T1000 (cell line): ENCODE measurements around the gene THOC6.
A peak's percentile ranks its signal among the peaks of the same experiment; 100 is the strongest.

ENCODE experiments used
- DNase-seq: peaks from one replicate; lab custom pipeline; 2025; ENCODE audit warnings: mixed read lengths; lab: John Stamatoyannopoulos, UW

The THOC6 gene

DNA sequence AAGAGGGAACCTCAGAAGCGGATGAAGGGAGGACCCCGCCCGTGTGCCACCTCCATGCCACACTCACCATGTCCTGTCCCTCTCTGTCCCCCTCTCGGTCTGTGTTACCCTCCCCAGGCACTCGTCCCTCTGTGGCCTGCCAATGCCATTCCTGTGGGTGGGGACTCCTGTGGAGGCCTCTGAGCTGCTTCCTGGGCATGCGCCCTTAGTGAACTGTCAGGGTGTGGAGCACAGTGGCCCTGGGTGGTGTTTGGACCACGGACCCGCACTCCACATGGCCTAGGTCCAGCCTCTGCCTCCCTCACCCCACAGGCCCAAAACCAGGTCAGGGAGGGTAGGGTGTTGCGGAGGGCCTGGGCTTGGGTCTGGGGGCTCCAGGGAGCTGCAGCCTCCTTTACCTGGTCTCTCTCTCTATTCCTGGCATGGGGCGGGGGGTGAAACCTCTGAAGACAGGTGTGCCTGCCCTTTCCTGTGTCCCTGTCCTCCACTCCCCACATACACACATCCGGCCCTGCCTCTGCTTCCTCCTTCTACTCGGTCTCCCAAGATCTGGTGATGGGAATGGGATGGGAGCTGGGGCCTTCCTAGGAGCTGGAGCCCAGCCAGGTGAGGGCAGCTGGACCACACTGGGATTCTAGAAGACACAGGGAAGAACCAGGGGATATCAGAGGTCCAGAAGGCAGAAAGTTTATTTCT, 32.1 kb upstream of the THOC6 start:
- DNase-seq: no peak

DNA sequence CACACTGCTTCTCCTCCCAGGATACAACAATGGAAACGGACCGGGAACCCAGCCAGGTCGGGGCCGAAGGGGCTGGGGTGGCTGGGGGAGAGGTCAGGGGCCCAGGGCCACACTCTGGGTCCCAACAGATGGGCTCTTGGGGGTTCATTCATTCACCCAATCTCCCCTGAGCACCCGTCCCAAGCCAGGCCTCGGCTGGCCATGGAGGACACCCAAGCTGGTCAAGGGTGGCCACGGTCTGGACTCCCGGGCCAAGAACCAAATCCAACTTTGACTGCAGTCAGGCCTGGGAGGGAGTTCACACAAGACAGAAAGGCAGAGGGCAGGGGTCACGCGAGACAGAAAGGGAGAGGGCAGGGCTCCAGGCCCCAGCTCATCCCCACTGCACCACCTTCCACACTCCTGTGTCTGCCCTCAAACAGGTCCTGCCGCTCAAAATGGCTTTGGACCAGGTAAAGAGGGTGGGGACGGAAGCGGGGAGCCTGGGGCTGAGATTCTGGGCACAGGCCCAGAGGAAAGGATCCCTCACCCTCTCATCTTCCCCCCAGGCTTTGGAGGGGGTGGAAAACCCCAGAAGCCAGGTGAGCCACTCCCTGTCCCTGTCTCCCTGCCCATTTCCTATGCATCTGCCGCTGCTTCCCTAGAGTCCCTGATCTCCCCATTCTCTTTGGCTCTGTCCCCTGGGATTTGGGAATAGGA, 31.3 kb upstream of the THOC6 start:
- no peak for DNase-seq

DNA sequence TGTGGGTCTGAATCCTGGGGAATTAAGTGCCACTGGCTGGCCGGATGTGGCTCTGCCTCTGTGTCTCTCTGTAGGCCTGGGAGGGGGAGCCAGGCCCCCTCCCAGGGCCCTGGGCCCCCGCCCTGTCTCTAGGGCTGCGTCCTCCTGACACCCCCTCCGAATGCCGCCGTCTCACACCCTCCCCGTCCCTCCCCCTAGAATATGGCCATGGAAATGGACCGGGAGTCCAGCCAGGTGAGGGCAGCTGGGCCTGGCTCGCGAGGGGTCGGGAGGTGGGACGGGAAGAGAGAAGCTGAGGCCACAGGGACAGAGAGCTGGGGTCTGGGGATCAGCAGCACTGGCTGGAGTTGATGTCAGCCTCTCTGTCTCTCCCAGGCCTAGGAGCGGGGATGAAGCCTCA, 27.5 kb upstream of the THOC6 start:
- no peak for DNase-seq

DNA sequence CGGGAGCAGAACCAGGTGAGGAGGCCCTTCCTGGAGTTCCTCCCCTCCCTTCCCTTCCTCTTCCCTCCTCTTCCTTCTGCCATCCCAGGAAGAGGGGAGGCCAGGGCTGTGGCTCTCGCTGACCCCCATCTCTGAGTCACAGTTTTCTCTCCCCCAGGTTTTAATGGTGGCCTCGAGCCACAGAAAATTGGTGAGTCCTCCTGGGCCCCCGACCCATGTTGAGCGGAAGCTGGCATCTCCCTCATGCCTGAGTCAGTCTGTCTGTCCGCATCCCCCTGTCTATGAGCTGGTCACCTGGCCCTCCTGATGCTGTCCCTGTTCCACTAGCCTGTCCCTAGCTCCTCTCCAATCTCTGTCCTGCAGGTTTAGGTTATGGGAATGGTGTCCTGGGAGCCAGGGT, 23.9 kb upstream of the THOC6 start:
- DNase-seq: no peak

DNA sequence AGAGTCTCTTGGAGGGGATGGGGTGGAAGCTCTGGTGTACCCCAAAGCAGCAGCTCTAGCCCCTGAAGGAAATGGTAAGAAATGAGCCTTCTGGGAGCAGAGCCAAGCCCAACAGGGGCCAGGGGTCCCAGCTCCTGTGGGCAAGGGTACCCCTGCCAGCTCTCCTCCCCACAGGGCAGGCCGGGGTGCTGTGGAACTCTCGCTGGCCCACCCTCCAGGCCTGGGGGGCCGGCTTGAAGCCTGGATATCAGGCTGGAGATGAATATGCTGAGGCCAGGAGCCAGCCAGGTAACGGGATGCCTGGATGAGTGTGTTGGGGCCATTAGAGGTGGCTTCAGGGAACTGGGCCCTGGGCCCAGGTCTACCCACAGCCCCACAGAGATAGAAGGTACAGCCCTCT, 23.3 kb upstream of the THOC6 start:
- DNase-seq: no peak

DNA sequence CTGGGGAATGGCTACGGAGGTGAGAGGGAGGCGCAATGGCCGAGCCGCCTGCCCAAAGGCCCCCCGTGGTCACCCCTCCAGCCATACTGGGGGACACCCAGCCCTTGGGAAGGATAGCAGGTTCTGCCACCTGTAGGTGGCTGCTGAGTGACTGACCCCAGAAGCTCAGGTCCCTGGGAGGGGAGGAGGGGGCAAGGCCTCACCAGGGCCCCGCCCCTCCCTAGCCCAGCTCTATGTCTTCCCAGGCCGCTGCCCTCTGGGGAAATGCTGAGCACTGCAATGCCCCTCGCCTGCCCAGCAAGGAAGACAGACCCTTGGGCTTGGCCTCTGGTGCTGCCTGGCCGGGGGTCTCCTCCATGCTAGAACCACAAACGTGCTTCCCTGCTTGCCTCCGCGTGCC, 22.5 kb upstream of the THOC6 start:
- DNase-seq: no peak

DNA sequence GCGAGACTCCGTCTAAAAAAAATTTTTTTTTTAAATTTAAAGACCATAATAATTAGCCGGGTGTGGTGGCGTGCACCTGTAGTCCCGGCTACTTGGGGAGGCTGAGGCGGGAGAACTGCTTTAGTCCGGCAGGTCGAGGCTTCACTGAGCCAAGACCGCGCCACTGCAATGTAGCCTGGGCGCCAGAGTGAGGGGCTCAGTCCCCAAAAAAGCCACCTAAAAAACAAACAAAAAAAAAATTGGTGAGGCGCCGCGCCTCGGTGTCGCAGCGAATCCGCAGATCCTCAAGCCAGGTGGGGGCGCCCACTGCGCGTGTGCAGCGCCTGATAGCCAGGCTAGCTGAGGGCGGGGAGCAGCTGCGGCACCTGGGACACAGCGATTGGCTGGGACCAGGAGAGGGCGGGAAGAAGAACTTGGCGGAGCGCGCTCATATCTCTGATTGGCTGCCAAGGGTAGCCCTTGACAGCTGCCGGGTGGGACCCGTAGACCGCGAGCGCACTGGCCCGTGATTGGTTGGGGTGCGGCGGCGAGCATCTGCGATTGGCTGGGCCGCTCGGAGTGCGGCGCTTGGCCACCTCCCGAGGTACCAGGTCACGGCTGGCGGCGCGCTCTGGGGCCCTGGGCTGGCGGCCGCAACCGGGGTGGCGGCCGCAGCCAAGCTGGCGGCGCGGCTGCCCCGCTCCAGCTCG, 20.1 kb upstream of the THOC6 start:
- DNase-seq: peak; percentile 96

DNA sequence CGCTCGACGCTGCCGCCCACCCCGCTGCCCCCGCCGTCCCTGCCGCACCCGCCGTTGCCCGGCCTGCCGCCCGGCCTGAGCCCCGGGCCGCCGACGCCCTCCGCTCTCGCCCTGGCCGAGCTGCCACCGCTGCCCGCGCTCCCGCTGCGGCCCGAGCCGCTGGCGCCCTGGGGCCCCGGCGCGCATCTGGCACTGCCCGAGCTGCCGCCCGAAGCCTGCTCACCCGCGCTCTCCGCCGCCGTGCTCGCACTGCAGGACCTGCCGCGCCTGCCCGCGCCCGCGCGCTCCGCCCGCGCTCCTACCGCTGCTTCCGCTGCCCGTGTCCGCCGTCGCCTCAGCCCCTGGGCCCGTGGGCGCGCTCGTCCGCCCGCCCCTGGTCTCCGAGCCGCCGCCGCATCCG, 19.5 kb upstream of the THOC6 start:
- no peak for DNase-seq

DNA sequence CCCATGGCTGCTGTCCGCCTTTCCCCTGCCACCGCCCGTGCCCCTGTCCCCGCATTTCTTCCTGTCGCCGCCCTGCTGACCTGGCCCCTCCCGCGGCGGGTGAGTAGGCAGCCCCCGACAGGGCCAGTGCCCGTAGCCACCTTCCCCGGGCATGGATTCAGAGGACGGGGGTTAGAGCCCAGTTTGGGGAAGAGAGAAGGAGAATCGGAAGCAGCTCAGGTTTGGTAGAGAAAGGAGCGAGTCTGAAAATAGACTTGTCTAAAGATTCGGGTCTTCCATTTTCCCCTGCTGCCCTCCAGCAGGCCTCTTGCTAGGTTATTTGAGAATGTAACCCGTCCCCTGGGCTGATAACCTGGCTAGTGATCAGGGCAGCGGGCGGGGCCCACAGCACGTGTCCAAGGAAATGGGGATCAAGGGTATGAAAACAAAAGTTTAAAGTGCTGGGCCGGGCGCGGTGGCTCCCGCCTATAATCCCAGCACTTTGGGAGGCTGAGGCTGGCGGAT, 19.0 kb upstream of the THOC6 start:
- no peak for DNase-seq

DNA sequence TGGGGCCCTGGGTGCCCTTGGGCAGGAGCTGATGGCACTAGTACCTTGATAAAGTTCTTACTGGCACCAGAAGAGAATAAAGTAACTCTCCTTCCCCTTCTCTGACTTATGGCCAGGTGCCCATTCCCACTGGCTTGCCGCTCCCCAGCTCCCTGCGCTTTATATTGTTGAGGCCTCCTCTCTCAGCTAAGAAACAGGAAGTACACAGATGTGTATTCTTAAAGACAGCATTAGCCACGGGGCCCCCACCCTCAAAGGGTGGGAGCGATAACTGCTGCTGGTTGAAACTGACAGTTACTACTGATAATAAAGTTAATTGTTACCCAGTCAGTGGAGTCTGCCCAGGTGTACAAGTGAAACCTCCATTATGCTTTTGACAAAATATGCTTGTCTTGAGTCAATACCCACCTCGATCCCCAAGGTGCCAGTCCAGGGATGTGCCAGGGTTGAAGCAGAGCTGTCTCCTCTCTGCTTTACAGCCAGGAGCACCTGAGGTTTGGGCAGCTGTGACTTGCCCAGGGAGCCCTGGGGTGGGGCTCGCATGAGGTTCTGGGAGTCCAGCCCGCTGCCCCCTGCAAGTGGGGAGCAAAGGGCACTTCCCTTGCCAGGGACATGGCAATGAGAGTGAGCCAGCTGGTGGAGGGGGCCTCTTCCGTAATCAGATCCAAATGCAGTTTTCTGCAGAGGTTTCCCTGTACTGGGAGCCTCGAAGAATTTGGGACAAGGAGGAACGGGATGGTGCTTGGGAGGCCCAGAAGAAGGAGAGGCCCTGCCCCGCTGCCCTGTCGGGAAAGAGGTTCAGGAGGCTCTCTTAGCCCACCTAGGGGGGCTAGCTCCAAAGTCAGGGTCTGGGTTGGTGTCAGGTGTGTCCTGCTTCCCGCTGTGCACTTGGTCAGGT, 16.5 kb upstream of the THOC6 start:
- DNase-seq: no peak

DNA sequence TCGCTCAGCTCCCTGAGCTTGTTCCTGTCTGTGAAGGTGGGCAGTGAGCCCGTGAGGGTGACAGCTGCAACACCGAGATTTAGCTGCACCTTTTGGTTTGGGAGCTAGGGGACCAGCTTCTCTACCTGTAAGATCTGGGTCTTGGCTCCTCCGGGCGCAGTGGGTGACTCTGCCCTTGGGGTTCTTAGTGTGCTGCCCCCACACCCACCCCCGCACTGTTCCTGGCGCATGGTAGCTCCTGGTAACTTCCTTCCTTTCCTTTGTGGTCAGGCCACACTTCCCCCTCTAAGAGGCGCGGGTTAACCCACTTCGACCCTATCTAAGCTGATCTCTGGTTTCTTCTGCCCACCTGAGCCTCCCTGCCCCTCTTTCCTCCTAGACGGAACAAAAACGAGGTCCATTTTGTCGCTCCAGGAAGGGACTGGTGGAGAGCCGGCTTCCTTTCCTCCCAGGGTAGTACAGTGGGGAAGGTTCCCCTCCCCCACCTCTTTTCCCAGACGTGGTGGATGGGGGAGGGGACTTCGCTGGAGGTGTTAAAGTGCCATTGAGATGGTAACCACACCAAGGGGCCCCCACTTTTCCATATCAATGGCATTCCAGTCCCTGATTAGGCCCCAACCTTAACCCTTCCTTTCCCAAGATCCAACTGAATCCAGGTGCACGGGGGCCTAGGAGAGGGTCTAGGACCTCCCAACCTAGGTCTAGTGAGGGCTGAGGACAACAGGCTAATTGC, 15.7 kb upstream of the THOC6 start:
- no peak for DNase-seq

DNA sequence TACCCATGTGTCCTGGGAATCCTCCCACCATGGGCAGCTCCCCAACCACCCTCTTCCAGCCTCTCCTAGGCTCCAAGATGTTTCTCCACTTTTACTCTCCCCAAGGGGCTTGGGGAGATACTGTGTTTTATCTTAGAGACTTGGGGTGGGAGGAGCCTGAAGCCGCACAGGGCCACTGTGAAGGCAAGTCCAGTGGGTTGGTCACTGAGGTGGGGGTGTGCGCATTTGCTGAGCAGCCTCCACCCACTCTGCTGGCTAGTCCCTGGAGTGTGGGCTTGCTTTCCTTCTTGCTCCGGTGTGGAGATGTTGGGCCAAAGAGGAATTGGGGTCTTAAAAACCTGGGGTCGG, 15.2 kb upstream of the THOC6 start:
- DNase-seq: no peak

DNA sequence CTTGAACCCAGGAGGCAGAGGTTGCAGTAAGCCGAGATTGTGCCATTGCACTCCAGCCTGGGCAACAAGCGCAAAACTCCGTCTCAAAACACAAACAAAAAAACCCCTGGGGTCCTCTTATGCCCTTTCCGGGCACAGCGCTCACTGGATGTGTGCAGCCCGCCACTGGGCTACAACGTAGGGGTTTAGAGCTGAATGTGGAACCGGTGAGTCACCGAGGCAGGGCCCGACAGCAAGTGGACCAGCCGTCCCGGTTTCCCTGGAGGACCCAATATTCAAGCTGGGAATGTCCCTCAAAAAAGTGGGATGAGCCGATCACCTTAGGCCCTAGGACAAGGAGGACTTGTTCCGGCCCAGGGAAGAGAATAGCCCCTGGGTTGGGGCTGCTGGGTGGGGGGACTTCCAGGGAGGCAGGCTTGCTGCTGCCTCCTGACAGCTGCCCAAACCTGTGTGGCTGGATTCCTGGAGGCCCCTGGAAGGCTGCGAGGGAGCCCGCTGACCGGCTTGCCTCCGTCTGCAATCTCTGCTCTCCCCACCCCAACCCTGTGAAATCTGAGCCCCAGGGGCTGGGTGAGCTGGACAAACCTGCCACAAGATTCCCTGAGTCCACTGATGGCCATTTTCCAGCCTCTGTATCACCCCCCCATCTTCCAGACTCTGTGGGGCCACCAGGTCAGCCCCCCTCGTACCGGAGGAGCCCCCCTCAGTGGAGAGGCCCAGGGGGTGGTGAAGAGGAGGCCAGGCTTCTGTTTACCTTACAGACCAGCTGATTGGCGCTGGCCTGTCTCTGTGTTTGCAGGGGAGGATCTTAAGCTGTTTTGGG, 14.1 kb upstream of the THOC6 start:
- DNase-seq: no peak

DNA sequence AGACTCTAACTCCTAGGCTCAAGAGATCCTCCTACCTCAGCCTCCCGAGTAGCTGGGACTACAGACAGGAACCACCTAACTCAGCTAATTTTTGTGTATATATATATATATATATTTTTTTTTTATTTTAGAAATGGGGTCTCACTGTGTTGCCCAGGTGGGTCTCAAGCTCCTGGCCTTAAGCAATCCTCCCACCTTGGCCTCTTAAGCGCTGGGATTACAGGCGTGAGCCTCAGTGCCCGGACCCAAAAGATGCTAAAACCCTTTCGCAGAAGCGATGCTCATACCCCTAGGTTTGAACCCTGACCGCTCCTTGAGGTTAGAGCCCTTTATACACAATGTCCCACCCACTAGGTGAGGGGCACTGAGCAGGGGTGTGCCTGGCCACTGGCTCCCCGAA, 13.3 kb upstream of the THOC6 start:
- DNase-seq: no peak

DNA sequence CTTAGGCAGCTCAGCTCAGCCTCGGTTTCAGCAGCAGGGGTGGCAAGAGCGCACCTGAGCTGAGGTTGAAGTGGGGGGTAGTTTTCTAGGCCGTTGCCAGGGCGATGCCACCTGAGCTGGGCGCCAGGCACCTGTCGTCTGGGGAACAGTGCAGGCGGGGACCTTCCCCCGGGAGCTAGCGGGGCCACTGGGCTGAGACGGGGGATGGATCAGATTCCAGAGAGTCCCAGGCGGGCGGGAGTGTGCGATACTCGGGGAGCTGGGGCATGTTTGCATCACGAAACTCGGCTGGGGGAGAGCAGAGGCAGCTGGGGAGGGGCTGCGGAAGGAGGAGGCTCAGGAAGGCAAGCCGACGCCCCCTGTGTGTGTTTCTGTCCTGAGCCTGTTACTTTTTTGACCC, 11.6 kb upstream of the THOC6 start:
- DNase-seq: no peak

DNA sequence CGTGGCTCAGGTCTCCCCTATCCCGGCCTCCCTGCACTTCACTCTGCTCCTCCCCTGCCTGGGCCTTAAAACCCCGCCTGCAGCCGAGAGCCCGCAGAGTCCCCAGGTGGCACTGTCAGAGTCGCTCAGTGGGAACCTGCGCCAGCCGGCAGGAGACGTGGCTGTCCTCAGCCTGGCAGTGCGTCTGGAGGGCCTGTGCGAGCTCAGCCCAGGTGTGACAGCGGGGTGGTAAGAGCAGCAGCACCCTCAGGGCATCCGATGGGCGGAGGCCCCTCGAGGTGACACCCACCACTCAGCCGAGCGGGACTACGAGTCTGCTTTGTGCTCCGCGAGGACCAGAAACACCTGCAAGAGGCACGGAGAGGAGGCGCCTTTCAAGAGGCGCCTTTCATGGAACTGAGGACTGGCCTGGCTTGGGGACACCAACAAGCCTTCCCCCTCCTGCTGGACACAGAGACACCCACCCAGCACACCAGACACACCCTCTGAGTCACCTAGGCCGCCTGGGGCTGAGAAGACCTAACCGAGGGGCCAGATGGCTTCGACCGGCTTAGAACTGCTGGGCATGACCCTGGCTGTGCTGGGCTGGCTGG, 10.9 kb upstream of the THOC6 start, which contains the start of gene CLDN9:
Gene CLDN9 (plus strand): TSS at position 96 of the 593 bp plus-strand sequence. CDS start 440 bp downstream, at position 536.
- no peak for DNase-seq

DNA sequence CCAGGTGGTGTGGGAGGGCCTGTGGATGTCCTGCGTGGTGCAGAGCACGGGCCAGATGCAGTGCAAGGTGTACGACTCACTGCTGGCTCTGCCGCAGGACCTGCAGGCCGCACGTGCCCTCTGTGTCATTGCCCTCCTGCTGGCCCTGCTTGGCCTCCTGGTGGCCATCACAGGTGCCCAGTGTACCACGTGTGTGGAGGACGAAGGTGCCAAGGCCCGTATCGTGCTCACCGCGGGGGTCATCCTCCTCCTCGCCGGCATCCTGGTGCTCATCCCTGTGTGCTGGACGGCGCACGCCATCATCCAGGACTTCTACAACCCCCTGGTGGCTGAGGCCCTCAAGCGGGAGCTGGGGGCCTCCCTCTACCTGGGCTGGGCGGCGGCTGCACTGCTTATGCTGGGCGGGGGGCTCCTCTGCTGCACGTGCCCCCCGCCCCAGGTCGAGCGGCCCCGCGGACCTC, 10.3 kb upstream of the THOC6 start:
- DNase-seq: no peak

DNA sequence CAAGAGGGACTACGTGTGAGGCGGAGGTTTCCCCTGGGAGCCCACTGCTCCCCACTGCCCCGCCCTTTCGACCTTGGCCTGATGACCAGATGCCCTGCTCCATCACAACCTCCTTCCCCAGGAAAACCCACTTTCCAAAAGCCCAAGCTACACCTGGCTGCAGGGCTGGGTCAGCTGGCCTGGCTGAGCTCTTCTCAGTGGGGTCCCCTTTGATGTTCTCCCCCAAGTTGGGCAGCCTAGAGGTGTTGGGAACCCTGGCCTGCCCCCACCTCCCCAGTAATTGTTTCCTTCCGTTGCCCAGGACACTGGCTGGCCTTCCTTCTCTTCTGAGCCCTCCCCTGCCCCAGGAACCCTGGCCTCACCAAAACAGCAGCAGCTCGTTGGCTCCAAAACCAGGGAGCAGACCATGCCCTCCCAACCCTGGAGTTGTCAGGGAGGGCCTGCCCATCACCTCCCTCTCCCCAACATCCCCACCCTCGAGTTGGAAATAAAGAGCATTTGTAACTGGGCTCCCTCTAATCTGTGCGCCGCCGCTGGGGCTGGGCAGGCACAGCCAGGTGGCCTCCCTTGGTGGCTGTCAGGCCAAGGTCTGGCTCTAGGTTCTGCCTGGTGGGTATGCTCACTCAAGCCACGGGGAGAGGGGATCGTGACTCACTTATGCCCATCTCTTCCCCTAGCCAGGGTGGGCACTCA, 9.7 kb upstream of the THOC6 start:
- DNase-seq: no peak

DNA sequence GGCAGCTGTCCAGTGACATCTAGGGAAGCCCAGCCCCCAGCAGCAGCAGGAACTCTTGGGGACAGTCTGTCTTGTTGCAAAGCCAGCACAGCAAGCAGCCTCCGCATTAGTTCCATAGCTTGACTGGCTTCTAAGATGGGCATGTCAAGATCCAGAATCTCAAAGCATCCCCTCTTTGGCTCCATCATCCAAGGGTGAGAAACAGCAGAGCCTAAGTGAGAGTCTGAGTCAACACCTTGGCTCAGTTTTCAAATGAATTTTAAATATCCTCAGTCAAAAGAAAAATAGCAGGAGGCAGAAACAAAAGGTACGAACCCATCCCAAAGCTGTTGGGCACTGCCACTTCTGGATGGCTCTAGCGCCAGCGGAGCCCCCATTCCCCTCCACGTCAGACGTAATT, 8.9 kb upstream of the THOC6 start:
- no peak for DNase-seq
